ENCODE results near the gene ESR1.

- TF ChIP-seq, protein P1, sequence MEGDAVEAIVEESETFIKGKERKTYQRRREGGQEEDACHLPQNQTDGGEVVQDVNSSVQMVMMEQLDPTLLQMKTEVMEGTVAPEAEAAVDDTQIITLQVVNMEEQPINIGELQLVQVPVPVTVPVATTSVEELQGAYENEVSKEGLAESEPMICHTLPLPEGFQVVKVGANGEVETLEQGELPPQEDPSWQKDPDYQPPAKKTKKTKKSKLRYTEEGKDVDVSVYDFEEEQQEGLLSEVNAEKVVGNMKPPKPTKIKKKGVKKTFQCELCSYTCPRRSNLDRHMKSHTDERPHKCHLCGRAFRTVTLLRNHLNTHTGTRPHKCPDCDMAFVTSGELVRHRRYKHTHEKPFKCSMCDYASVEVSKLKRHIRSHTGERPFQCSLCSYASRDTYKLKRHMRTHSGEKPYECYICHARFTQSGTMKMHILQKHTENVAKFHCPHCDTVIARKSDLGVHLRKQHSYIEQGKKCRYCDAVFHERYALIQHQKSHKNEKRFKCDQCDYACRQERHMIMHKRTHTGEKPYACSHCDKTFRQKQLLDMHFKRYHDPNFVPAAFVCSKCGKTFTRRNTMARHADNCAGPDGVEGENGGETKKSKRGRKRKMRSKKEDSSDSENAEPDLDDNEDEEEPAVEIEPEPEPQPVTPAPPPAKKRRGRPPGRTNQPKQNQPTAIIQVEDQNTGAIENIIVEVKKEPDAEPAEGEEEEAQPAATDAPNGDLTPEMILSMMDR (IDR thresholded peaks at IDR 0.05; ENCODE audit: low read depth, low read length, poor library complexity, severe bottlenecking): no peak
- TF ChIP-seq EZH2phosphoT487 (IDR thresholded peaks at IDR 0.05; ENCODE audit: borderline replicate concordance, low read length): no peak
These were observed 365.8 kb downstream of the ESR1 start for GRCh38 chr6:152173321-152173720.

Data from DOHH2 (cell line).